GM12878 (cell line): ENCODE measurements around the gene SPOP. TPM values are rescaled to one million over a fixed set of nuclear protein-coding genes. Genes with fewer than 3 reads are reported as not detected.

Experiments
- ATAC-seq: fragments of 200-7000 bp; cut with Tn5 transposase; 3 replicates; pipeline ENCODE4 v1.9.1; 2020; ENCODE audit warnings: mild to moderate bottlenecking, moderate library complexity
- BruUV-seq: library from RNA; stranded (reverse); fragments of 400-500 nt; replicated peaks from 2 replicates; lab custom pipeline; 2021; lab: Mats Ljungman, UMichigan
- CTCF ChIA-PET: fragments of 300-600 bp; sonication (Branson Sonifier 250); formaldehyde crosslinking; extraction: SDS; loops from one replicate; lab custom pipeline; 2021; ENCODE audit warnings: inconsistent platforms; lab: Yijun Ruan, JAX
- POLR2A ChIA-PET: fragments of 350-600 bp; formaldehyde crosslinking; extraction: SDS; loops from one replicate; lab custom pipeline; 2021; ENCODE audit warnings: inconsistent platforms; lab: Charles Lee
- RAD21 ChIA-PET: fragments of 300-600 bp; sonication (Branson Sonifier 250); formaldehyde crosslinking; loops from one replicate; lab custom pipeline; 2023; ENCODE audit warnings: antibody characterized with exemption; ENCODE audit not compliant: unreplicated experiment; lab: Charles Lee
- SMC1A ChIA-PET: fragments of 300-600 bp; sonication (Branson Sonifier 250); formaldehyde crosslinking; loops from one replicate; lab custom pipeline; 2023; ENCODE audit not compliant: unreplicated experiment, uncharacterized antibody; lab: Charles Lee
- DNase-seq: peaks from one replicate; pipeline ENCODE4 v3.0.0-alpha.2; 2011; ENCODE audit warnings: low read depth, low spot score
- FAIRE-seq: peaks from 3 replicates; lab custom pipeline; 2011; peaks lifted over from hg19 to GRCh38; lab: Jason Lieb, UNC
- H2AFZ ChIP-seq: 2 replicates; pipeline ENCODE4 v1.6.0; 2011; ENCODE audit warnings: low read depth, low read length, control low read depth; ENCODE audit not compliant: control insufficient read depth
- H3K27ac ChIP-seq: 2 replicates; pipeline ENCODE4 v1.5.1; 2011; ENCODE audit warnings: control low read depth; ENCODE audit not compliant: control insufficient read depth, insufficient read depth
- H3K27me3 ChIP-seq, 2 experiments: replicated peaks in 1 of 2; 2 replicates each; pipeline versions ENCODE4 v1.6.0 to v1.6.1; 2011; ENCODE audit warnings: low read length in 1 of 2; ENCODE audit not compliant: control insufficient read depth in 2 of 2, insufficient read depth in 2 of 2
- H3K36me3 ChIP-seq, 2 experiments: 2 replicates each; pipeline ENCODE4 v1.5.1; 2011; ENCODE audit warnings: low read length in 1 of 2; ENCODE audit not compliant: control insufficient read depth in 2 of 2, insufficient read depth in 2 of 2
- H3K4me1 ChIP-seq: 2 replicates; pipeline ENCODE4 v1.6.1; 2011; ENCODE audit warnings: mild to moderate bottlenecking, low read length, moderate library complexity, mixed read lengths; ENCODE audit not compliant: control insufficient read depth, insufficient read depth
- H3K4me2 ChIP-seq: 2 replicates; pipeline ENCODE4 v1.6.0; 2011; ENCODE audit warnings: control low read depth; ENCODE audit not compliant: control insufficient read depth, insufficient read depth
- H3K4me3 ChIP-seq: fragments of 200-600 bp; sonication (generic); 2 replicates; pipeline ENCODE4 v1.5.1; 2016
- H3K79me2 ChIP-seq: 2 replicates; pipeline ENCODE4 v1.6.0; 2011; ENCODE audit warnings: low read length; ENCODE audit not compliant: control insufficient read depth, insufficient read depth
- H3K9ac ChIP-seq: 2 replicates; pipeline ENCODE4 v1.8.0; 2011; ENCODE audit warnings: low read length, control low read depth, mixed read lengths; ENCODE audit not compliant: control insufficient read depth, insufficient read depth
- H3K9me3 ChIP-seq: replicated peaks from 3 replicates; pipeline ENCODE4 v1.5.1; 2011; ENCODE audit warnings: mild to moderate bottlenecking, low read length; ENCODE audit not compliant: control insufficient read depth, insufficient read depth
- H4K20me1 ChIP-seq: 2 replicates; pipeline ENCODE4 v1.6.0; 2011; ENCODE audit not compliant: control insufficient read depth, insufficient read depth
- ASH2L ChIP-seq: fragments of 300-600, 200-600 bp; sonication (generic); IDR thresholded peaks from 2 replicates; pipeline ENCODE4 v1.6.1; 2017; ENCODE audit warnings: low read depth, mild to moderate bottlenecking, borderline replicate concordance
- ATF7 ChIP-seq: fragments of 450-650 bp; IDR thresholded peaks from 2 replicates; pipeline ENCODE4 v1.6.1; 2016; ENCODE audit warnings: low read depth, mild to moderate bottlenecking
- E4F1 ChIP-seq: fragments of 450-650 bp; IDR thresholded peaks from 2 replicates; pipeline ENCODE4 v1.6.1; 2018; ENCODE audit warnings: borderline replicate concordance, mild to moderate bottlenecking; ENCODE audit not compliant: partially characterized antibody
- EED ChIP-seq: sonication (generic); IDR thresholded peaks from 2 replicates; pipeline ENCODE4 v1.6.1; 2016; ENCODE audit warnings: antibody characterized with exemption, low read depth
- EP300 ChIP-seq, 2 experiments: fragments of 150-350 bp in 1 of 2; IDR thresholded peaks; 2 replicates each; pipeline ENCODE4 v1.6.1; 2011 to 2012; ENCODE audit warnings: low read depth in 2 of 2, low read length in 2 of 2, borderline replicate concordance in 1 of 2, improper control_type of control experiment in 1 of 2, inconsistent platforms in 1 of 2; ENCODE audit not compliant: control insufficient read depth in 1 of 2
- IKZF2 ChIP-seq, 2 experiments: fragments of 450-650 bp; IDR thresholded peaks; 2 replicates each; pipeline ENCODE4 v1.6.1; 2017; ENCODE audit warnings: mild to moderate bottlenecking in 2 of 2, moderate library complexity in 2 of 2
- JUNB ChIP-seq: IDR thresholded peaks from 2 replicates; pipeline ENCODE4 v1.6.1; 2016; ENCODE audit warnings: antibody characterized with exemption, mild to moderate bottlenecking
- LARP7 ChIP-seq: fragments of 450-650 bp; IDR thresholded peaks from 2 replicates; pipeline ENCODE4 v1.6.1; 2017; ENCODE audit warnings: mild to moderate bottlenecking
- NFYB ChIP-seq: IDR thresholded peaks from 2 replicates; pipeline ENCODE4 v1.6.1; 2011; ENCODE audit warnings: low read depth, mild to moderate bottlenecking, low read length, improper control_type of control experiment, moderate library complexity; ENCODE audit not compliant: insufficient read depth
- SMC3 ChIP-seq: IDR thresholded peaks from 2 replicates; pipeline ENCODE4 v1.6.1; 2011; ENCODE audit warnings: low read length, improper control_type of control experiment, borderline replicate concordance
- SREBF1 ChIP-seq: IDR thresholded peaks from 2 replicates; pipeline ENCODE4 v1.6.1; 2012; ENCODE audit warnings: mild to moderate bottlenecking, low read length
- WGBS: methylation state at CpG from one replicate; pipeline ENCODE4 v1.1.6; 2016; ENCODE audit warnings: low lambda C conversion rate; ENCODE audit not compliant: insufficient replicate concordance, insufficient coverage; ENCODE audit errors: missing lambda C conversion rate; 5-methylcytosine and 5-hydroxymethylcytosine counted together
- in situ Hi-C: fragments of 300-500 bp; cut with MboI; formaldehyde crosslinking; loops from 9 replicates; pipeline ENCODE4 v1.14.3; 2018; ENCODE audit warnings: mixed read lengths
- intact Hi-C: fragments of 100-400 bp; cut with micrococcal nuclease; formaldehyde crosslinking; loops from one replicate; pipeline ENCODE4 v1.14.2; 2022; ENCODE audit not compliant: unreplicated experiment
- polyA plus RNA-seq, 11 experiments: library from polyadenylated mRNA; depleted of rRNA in 4 of 11; unstranded in 6 of 11; stranded (reverse) in 5 of 11; fragments of >200 nt; fragmentation: Nextera tagmentation in 4 of 11; fragmentation: Illumina TruSeq in 1 of 11; extraction: Ambion mirVana in 4 of 11; extraction: Trizol in 1 of 11; gene quantifications; 1 replicate in 1 of 11; 2 replicates in 10 of 11; pipeline versions ENCODE4 v1.2.1 to v1.2.3, GENCODE V29; 2011 to 2016; ENCODE audit warnings: inconsistent platforms in 2 of 11, missing spikeins in 2 of 11, low read depth in 1 of 11
- total RNA-seq, 4 experiments: library from RNA; depleted of rRNA in 3 of 4; stranded (reverse); fragments of >200 nt in 3 of 4; fragmentation: Illumina TruSeq in 1 of 4; extraction: Trizol in 1 of 4; gene quantifications; 2 replicates each; pipeline versions ENCODE4 v1.2.1 to v1.2.3, GENCODE V29; 2013 to 2021

Gene SPOP
- total and polyA plus RNA-seq, 10 of the 15 experiments (the other 5 are each of a cell fraction or from before 2014, with no cell fraction given): 35.1 to 80.4 (median 44.7) TPM

GRCh38 chr17:49580055-49580721 is 97.7 kb downstream of the SPOP start (continued):
- TF ChIP-seq ASH2L (no peak), ATF7 (no peak), SMC3 (no peak)

GRCh38 chr17:49579522-49579921 is 98.4 kb downstream of the SPOP start:
- Histone ChIP-seq H3K9me3 (no peaks in the 10 kb centered on the region), H4K20me1 (no peaks in the 10 kb centered on the region), H3K79me2 (no peaks in the 10 kb centered on the region), H3K4me3 (no peak overlapping the region), H3K27me3 (peaks cover 2 to 6% of the 10 kb centered on the region in 2 experiments; a peak in 3 of 4 replicates), H3K9ac (no peak overlapping the region), H3K27ac (no peak overlapping the region), H3K4me2 (no peak overlapping the region), H2AFZ (no peak overlapping the region), H3K36me3 (no peaks in the 10 kb centered on the region), H3K4me1 (no peaks in the 10 kb centered on the region; the same call in 1 of the 2 replicates)
- SMC1A ChIA-PET: no interaction called here
- in situ Hi-C loops: no loop called here
- CTCF ChIA-PET: interaction anchor here (17.8 kb wide), 1 partner anchor 116 kb away, joined by 483 read pairs; no protein-coding TSS in a partner anchor
- RAD21 ChIA-PET: no interaction called here
- FAIRE-seq: no peak
- BruUV-seq: no TSS peak
- no peak for ATAC-seq
- no peak for TF ChIP-seq SREBF1
- no peak for TF ChIP-seq NFYB
- no peak for TF ChIP-seq JUNB
- no peak for TF ChIP-seq LARP7
- TF ChIP-seq E4F1: no peak
- no peak for TF ChIP-seq EP300 (IDR thresholded peaks at IDR 0.05; ENCODE audit: borderline replicate concordance in 1 of 2, control insufficient read depth in 1 of 2, low read depth in 2 of 2, low read length in 2 of 2)
- no peak for TF ChIP-seq EED
- no peak for TF ChIP-seq IKZF2 (IDR thresholded peaks at IDR 0.05)
- POLR2A ChIA-PET: interaction anchor here (2.5 kb wide), 1 partner anchor 34 kb away, joined by 8 read pairs; no protein-coding TSS in a partner anchor
- 41% methylated on average over 5 of the region's 5 CpGs for WGBS
- no peak for DNase-seq
- intact Hi-C loops: no loop called here
